CD4-positive, CD25-positive, alpha-beta regulatory T cell (primary cell): ENCODE data around the gene C11orf91. TPM values are rescaled to one million over a fixed set of nuclear protein-coding genes. Genes with fewer than 3 reads are reported as not detected.
"Not testable (repeated sequence)": the region's sequence is repeated elsewhere in the genome, so short reads cannot be mapped to it uniquely, and the experiment has no call there.

ENCODE experiments used
- ATAC-seq, 2 donors: fragments of 150-1000 bp; cut with Tn5 transposase; one replicate each; pipeline ENCODE4 v1.10.0; 2021; ENCODE audit warnings: low read depth in 2 of 2, moderate number of reproducible peaks in 2 of 2, moderate library complexity in 1 of 2
- DNase-seq, 3 donors: peaks; one replicate each; pipeline versions ENCODE4 v3.0.0 to v3.0.0-alpha.2; 2012 to 2022; ENCODE audit warnings: mixed read lengths in 1 of 3
- H3K27ac ChIP-seq: one replicate; pipeline ENCODE4 v1.7.0; 2013; ENCODE audit warnings: mild to moderate bottlenecking, low read length; ENCODE audit not compliant: insufficient read depth, poor library complexity, severe bottlenecking
- H3K27me3 ChIP-seq: one replicate; pipeline ENCODE4 v1.7.0; 2013; ENCODE audit warnings: low read length; ENCODE audit not compliant: control insufficient read depth, insufficient read depth
- H3K36me3 ChIP-seq: one replicate; pipeline ENCODE4 v1.7.0; 2013; ENCODE audit warnings: mild to moderate bottlenecking, low read length, moderate library complexity; ENCODE audit not compliant: control insufficient read depth, insufficient read depth
- H3K4me1 ChIP-seq: 2 replicates; pipeline ENCODE4 v1.7.0; 2013; ENCODE audit warnings: mild to moderate bottlenecking, low read length; ENCODE audit not compliant: insufficient read depth, control insufficient read depth, poor library complexity, severe bottlenecking
- H3K4me3 ChIP-seq: one replicate; pipeline ENCODE4 v1.7.0; 2013; ENCODE audit warnings: low read depth, mild to moderate bottlenecking, low read length, moderate library complexity
- H3K9me3 ChIP-seq, 2 experiments: 1 replicate in 1 of 2; 2 replicates in 1 of 2; pipeline ENCODE4 v1.7.0; 2013; ENCODE audit warnings: low read length in 2 of 2, mild to moderate bottlenecking in 1 of 2, moderate library complexity in 1 of 2; ENCODE audit not compliant: control insufficient read depth in 2 of 2
- H3K27ac Mint-ChIP-seq, 3 donors: one replicate each; pipeline ENCODE4 v1.8.0; 2020 to 2022; ENCODE audit warnings: mild to moderate bottlenecking in 3 of 3, mixed read lengths in 3 of 3, moderate library complexity in 2 of 3
- H3K27me3 Mint-ChIP-seq: one replicate; pipeline ENCODE4 v1.8.0; 2022; ENCODE audit warnings: mild to moderate bottlenecking, mixed read lengths
- H3K36me3 Mint-ChIP-seq: one replicate; pipeline ENCODE4 v1.8.0; 2020; ENCODE audit warnings: mixed read lengths
- H3K4me1 Mint-ChIP-seq, 4 donors: one replicate each; pipeline ENCODE4 v1.8.0; 2020 to 2022; ENCODE audit warnings: mixed read lengths in 4 of 4, mild to moderate bottlenecking in 1 of 4
- H3K4me3 Mint-ChIP-seq, 4 donors: one replicate each; pipeline ENCODE4 v1.8.0; 2020 to 2022; ENCODE audit warnings: mild to moderate bottlenecking in 4 of 4, mixed read lengths in 4 of 4, moderate library complexity in 3 of 4
- H3K9me3 Mint-ChIP-seq, 7 donors: one replicate each; pipeline ENCODE4 v1.8.0; 2020 to 2022; ENCODE audit warnings: mixed read lengths in 7 of 7, mild to moderate bottlenecking in 3 of 7, moderate library complexity in 2 of 7
- polyA plus RNA-seq, 4 donors: library from polyadenylated mRNA; unstranded; fragments of 300-500 nt; fragmentation: Illumina TruSeq; gene quantifications; one replicate each; pipeline ENCODE4 v1.2.3, GENCODE V29; 2021
- total RNA-seq: library from RNA; stranded (reverse); gene quantifications from one replicate; pipeline ENCODE4 v1.2.3, GENCODE V29; 2022

Gene C11orf91
- total and polyA plus RNA-seq, 5 donors from 2014 or later, result not detected

GRCh38 chr11:33664166-33664565 is 36.5 kb downstream of the C11orf91 start:
- H3K9me3 ChIP-seq, result no peaks in the 10 kb centered on the region
- H3K4me1 ChIP-seq, result no peaks in the 10 kb centered on the region
- DNase-seq (no peak), ATAC-seq (no peak)
- no peaks in the 10 kb centered on the region for H3K36me3 Mint-ChIP-seq
- H3K27ac ChIP-seq, result no peak overlapping the region
- peaks cover 14% of the 10 kb centered on the region for H3K27me3 Mint-ChIP-seq
- peak overlapping the region in 1 of 3 donors; percentile 57 for H3K27ac Mint-ChIP-seq
- no peak overlapping the region for H3K4me3 ChIP-seq
- H3K36me3 ChIP-seq, result no peaks in the 10 kb centered on the region
- H3K4me1 Mint-ChIP-seq, result no peaks in the 10 kb centered on the region
- H3K4me3 Mint-ChIP-seq, result no peak overlapping the region
- H3K9me3 Mint-ChIP-seq, result no peaks in the 10 kb centered on the region
- H3K27me3 ChIP-seq, result no peaks in the 10 kb centered on the region

- no peak for ATAC-seq
- H3K27ac Mint-ChIP-seq, result no peak overlapping the region
Measured at GRCh38 chr11:33663121-33663520, 37.5 kb downstream of the C11orf91 start.

DNA sequence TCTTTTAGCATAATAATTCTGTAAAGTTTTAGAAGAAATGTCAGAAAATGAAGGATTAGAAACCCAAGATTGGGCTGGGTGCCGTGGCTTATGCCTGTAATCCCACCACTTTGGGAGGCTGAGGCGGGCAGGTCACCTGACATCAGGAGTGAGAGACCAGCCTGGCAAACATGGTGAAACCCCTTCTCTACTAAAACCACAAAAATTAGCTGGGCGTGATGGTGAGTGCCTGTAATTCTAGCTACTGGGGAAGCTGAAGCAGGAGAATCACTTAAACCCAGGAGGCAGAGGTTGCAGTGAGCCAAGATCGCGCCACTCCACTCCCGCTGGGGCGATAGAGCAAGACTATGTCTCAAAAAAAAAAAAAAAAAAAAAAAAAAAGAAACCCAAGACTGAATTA is 39.1 kb downstream of the C11orf91 start:
- H3K4me3 Mint-ChIP-seq, H3K36me3 Mint-ChIP-seq, H3K4me1 ChIP-seq, H3K27ac Mint-ChIP-seq, H3K9me3 Mint-ChIP-seq, H3K36me3 ChIP-seq, H3K27me3 ChIP-seq, H3K4me1 Mint-ChIP-seq, H3K4me3 ChIP-seq, H3K9me3 ChIP-seq, ATAC-seq, H3K27ac ChIP-seq, DNase-seq, H3K27me3 Mint-ChIP-seq: not testable (repeated sequence)

More at GRCh38 chr11:33663121-33663520, 37.5 kb downstream of the C11orf91 start:
- H3K36me3 ChIP-seq, result no peaks in the 10 kb centered on the region
- Mint-ChIP-seq H3K4me1 (no peaks in the 10 kb centered on the region), H3K36me3 (no peaks in the 10 kb centered on the region), H3K9me3 (no peaks in the 10 kb centered on the region), H3K4me3 (no peak overlapping the region), H3K27me3 (peaks cover 11% of the 10 kb centered on the region)
- no peaks in the 10 kb centered on the region for H3K4me1 ChIP-seq
- H3K4me3 ChIP-seq, result no peak overlapping the region
- H3K9me3 ChIP-seq, result no peaks in the 10 kb centered on the region
- H3K27ac ChIP-seq, result no peak overlapping the region
- H3K27me3 ChIP-seq, result no peaks in the 10 kb centered on the region
- no peak for DNase-seq

- no peaks in the 10 kb centered on the region for H3K9me3 ChIP-seq
- ATAC-seq (no peak), DNase-seq (no peak)
- no peaks in the 10 kb centered on the region for H3K27me3 Mint-ChIP-seq
- no peaks in the 10 kb centered on the region for H3K4me1 ChIP-seq
- H3K4me3 Mint-ChIP-seq, result no peak overlapping the region
- H3K36me3 ChIP-seq, result no peaks in the 10 kb centered on the region
- no peak overlapping the region for H3K27ac Mint-ChIP-seq
- H3K27ac ChIP-seq, result no peak overlapping the region
- no peaks in the 10 kb centered on the region for H3K9me3 Mint-ChIP-seq
- H3K4me1 Mint-ChIP-seq, result no peaks in the 10 kb centered on the region
- no peak overlapping the region for H3K4me3 ChIP-seq
- no peaks in the 10 kb centered on the region for H3K27me3 ChIP-seq
- no peaks in the 10 kb centered on the region for H3K36me3 Mint-ChIP-seq
Measured at GRCh38 chr11:33660962-33661361, 39.7 kb downstream of the C11orf91 start.

GRCh38 chr11:33659370-33660139 is 41.1 kb downstream of the C11orf91 start:
- no peaks in the 10 kb centered on the region for H3K4me1 Mint-ChIP-seq
- no peaks in the 10 kb centered on the region for H3K9me3 Mint-ChIP-seq
- H3K9me3 ChIP-seq, result no peaks in the 10 kb centered on the region
- H3K27me3 ChIP-seq, result no peaks in the 10 kb centered on the region
- no peaks in the 10 kb centered on the region for H3K36me3 ChIP-seq
- DNase-seq, result no peak
- no peak overlapping the region for H3K27ac Mint-ChIP-seq
- no peaks in the 10 kb centered on the region for H3K4me1 ChIP-seq
- H3K27me3 Mint-ChIP-seq, result peaks cover 3% of the 10 kb centered on the region
- no peak overlapping the region for H3K4me3 ChIP-seq
- no peak overlapping the region for H3K4me3 Mint-ChIP-seq
- no peaks in the 10 kb centered on the region for H3K36me3 Mint-ChIP-seq
- no peak for ATAC-seq
- H3K27ac ChIP-seq, result no peak overlapping the region

GRCh38 chr11:33658195-33658900 is 42.3 kb downstream of the C11orf91 start:
- no peak overlapping the region for H3K4me3 ChIP-seq
- H3K36me3 Mint-ChIP-seq, result no peaks in the 10 kb centered on the region
- H3K4me1 ChIP-seq, result no peaks in the 10 kb centered on the region
- H3K27ac ChIP-seq, result no peak overlapping the region
- H3K4me3 Mint-ChIP-seq, result no peak overlapping the region
- H3K9me3 ChIP-seq, result no peaks in the 10 kb centered on the region
- H3K27me3 ChIP-seq, result no peaks in the 10 kb centered on the region
- H3K9me3 Mint-ChIP-seq, result no peaks in the 10 kb centered on the region
- no peak overlapping the region for H3K27ac Mint-ChIP-seq
- no peaks in the 10 kb centered on the region for H3K4me1 Mint-ChIP-seq
- DNase-seq (no peak), ATAC-seq (no peak)
- H3K36me3 ChIP-seq, result no peaks in the 10 kb centered on the region
- peaks cover 4% of the 10 kb centered on the region for H3K27me3 Mint-ChIP-seq

DNA sequence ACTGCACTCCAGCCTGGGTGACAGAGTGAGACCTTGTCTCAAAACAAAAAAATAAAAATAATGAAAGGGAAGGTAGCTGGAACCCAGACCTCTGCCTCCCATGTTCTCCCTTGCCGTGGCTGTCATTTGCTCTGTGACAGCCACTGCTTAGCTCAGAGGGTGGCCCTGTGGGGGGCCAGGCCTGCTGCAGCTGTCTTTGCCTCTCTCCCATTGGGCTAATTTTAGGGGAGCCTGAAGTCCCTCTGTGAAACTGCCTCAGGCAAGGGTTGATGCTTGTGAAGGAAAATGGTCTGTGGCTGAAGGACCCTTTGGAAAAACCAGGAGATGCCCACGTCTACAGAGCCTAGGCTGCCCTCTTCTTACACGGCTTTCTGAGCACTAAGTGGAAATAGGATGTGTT is 42.9 kb downstream of the C11orf91 start:
- DNase-seq (no peak), ATAC-seq (no peak)
- Histone ChIP-seq H3K4me1 (no peaks in the 10 kb centered on the region), H3K27me3 (no peaks in the 10 kb centered on the region), H3K36me3 (no peaks in the 10 kb centered on the region), H3K9me3 (no peaks in the 10 kb centered on the region), H3K4me3 (no peak overlapping the region), H3K27ac (no peak overlapping the region)
- Mint-ChIP-seq H3K4me3 (no peak overlapping the region), H3K27ac (no peak overlapping the region), H3K27me3 (peaks cover 9% of the 10 kb centered on the region), H3K36me3 (no peaks in the 10 kb centered on the region), H3K9me3 (peaks cover 0 to 2% (median 0%) of the 10 kb centered on the region in 7 donors), H3K4me1 (no peaks in the 10 kb centered on the region)

DNA sequence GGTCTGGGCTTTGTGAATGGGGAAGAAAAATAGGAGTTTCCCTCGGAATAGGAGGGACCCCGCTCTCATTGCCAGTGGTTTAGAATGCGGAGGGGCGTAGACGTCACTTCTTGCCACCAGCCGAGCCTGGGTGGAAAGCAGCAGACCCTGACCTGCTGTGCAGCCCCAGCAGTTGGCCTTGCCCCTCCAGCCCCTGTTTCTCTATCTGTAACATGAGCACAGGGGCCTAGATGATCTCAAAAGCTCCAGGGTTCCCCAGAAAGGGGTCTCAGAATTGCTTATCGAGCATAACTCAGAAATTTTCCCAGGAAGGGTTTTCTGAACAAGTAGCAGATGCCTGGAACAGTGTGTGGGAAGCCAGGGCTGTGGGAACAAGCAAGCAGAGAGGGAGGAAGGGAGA is 43.9 kb downstream of the C11orf91 start:
- Mint-ChIP-seq H3K4me3 (no peak overlapping the region), H3K27ac (no peak overlapping the region), H3K9me3 (peaks cover 0 to 2% (median 0%) of the 10 kb centered on the region in 7 donors), H3K4me1 (no peaks in the 10 kb centered on the region), H3K36me3 (no peaks in the 10 kb centered on the region), H3K27me3 (peaks cover 9% of the 10 kb centered on the region)
- DNase-seq (no peak), ATAC-seq (no peak)
- Histone ChIP-seq H3K27me3 (no peaks in the 10 kb centered on the region), H3K36me3 (no peaks in the 10 kb centered on the region), H3K27ac (no peak overlapping the region), H3K9me3 (no peaks in the 10 kb centered on the region), H3K4me1 (no peaks in the 10 kb centered on the region), H3K4me3 (no peak overlapping the region)
